ENCODE data around the gene S100Z.

S100Z gene

DNA sequence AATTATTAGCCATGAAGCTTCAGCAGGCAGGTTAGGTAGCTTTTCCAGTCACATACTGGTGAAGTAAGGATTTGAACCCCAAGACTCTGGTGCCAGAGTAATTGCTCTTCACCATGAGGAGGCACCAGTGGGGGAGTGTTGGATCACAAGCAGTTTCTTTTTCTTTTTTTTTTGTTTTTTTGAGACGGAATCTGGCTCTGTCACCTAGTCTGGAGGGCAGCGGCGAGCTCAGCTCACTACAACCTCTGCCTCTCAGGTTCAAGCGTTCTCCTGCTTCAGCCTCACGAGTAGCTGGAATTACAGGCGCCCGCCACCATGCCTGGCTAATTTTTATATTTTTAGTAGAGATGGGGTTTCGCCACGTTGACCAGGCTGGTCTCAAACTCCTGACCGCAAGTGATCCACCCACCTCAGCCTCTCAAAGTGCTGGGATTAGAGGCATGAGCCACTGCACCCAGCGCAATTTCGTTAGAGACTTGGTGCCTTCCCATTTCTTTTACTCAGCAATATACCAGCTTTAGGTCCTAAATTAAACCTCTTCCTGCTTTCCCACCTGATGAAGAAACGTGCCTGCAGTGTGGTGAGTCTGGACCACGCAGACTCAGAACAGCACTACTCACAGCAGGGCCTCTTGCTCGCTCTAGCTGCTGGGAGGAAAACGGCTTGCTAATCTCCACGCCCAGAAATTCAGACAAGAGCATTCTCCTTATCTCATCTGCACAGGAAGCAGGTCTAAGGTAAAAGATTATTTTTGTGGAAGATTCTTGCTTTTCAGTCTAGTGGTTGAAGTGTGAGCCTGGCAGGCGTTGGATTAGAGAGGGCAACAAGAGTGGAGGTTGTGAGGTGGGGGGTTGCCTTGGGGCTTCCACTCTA is at the start of gene S100Z:
Gene S100Z, plus strand, starts transcription at position 596 of the 873 bp plus-strand sequence. CDS start 25,346 bp downstream, outside the sequence.
- Mint-ChIP-seq H3K27me3 (ENCODE audit: low read depth) (no peaks in the 10 kb centered on the region), H3K4me1 (no peaks in the 10 kb centered on the region), H3K27ac (no peak within 1 kb of the TSS), H3K9me3 (no peaks in the 10 kb centered on the region), H3K4me3 (no peak within 1 kb of the TSS), H3K36me3 (ENCODE audit: low read depth) (no peaks in the 10 kb centered on the region)
- TF ChIP-seq, protein P1, sequence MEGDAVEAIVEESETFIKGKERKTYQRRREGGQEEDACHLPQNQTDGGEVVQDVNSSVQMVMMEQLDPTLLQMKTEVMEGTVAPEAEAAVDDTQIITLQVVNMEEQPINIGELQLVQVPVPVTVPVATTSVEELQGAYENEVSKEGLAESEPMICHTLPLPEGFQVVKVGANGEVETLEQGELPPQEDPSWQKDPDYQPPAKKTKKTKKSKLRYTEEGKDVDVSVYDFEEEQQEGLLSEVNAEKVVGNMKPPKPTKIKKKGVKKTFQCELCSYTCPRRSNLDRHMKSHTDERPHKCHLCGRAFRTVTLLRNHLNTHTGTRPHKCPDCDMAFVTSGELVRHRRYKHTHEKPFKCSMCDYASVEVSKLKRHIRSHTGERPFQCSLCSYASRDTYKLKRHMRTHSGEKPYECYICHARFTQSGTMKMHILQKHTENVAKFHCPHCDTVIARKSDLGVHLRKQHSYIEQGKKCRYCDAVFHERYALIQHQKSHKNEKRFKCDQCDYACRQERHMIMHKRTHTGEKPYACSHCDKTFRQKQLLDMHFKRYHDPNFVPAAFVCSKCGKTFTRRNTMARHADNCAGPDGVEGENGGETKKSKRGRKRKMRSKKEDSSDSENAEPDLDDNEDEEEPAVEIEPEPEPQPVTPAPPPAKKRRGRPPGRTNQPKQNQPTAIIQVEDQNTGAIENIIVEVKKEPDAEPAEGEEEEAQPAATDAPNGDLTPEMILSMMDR (IDR thresholded peaks at IDR 0.05; ENCODE audit: unreplicated experiment in 3 of 3), result no peak

GRCh38 chr5:76800579-76800978 is 49.2 kb upstream of the S100Z start:
- Mint-ChIP-seq H3K36me3 (ENCODE audit: low read depth) (no peaks in the 10 kb centered on the region), H3K4me1 (peaks cover 13% of the 10 kb centered on the region), H3K27me3 (ENCODE audit: low read depth) (peaks cover 4% of the 10 kb centered on the region), H3K27ac (no peak overlapping the region), H3K9me3 (no peaks in the 10 kb centered on the region), H3K4me3 (no peak overlapping the region)
- TF ChIP-seq, protein P1 (IDR thresholded peaks at IDR 0.05; ENCODE audit: unreplicated experiment in 3 of 3), result no peak

DNA sequence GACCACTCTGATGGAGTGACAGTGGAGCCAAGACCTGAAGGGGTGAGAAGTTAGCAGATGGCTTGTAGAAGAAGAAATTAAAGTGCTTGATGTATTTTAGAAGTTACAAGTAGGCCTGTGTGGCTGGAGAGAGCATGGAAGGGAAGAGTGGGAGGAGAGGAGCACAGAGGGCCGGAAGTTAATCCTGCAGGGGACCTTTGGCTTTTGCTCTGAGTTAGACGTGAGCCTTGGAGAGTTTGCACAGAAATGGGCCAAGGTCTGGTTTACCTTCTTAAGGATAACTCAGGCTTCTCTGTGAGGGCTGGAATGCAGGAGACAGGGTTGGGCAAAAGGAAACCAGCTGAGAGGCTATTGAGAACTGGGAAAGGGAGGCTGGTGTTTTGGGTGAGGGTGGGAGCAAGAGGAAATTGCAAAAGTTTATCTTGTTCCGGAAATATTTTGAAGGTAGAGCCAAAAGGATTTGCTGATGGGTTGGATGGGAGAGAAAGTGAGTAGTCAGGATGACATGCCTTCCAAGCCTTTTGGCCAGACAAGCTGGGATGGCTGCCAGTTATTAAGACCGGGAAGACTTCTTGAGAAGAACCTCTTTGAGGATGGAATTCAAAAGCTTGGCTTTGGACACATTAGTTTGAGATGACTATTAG is 48.5 kb upstream of the S100Z start:
- H3K9me3 Mint-ChIP-seq, result no peaks in the 10 kb centered on the region
- H3K4me3 Mint-ChIP-seq, result no peak overlapping the region
- H3K4me1 Mint-ChIP-seq, result peaks cover 20% of the 10 kb centered on the region
- H3K27ac Mint-ChIP-seq, result peak overlapping the region in 2 of 3 experiments; percentile 20
- H3K27me3 Mint-ChIP-seq (ENCODE audit: low read depth), result peaks cover 10% of the 10 kb centered on the region
- H3K36me3 Mint-ChIP-seq (ENCODE audit: low read depth), result no peaks in the 10 kb centered on the region
- TF ChIP-seq, protein P1 (IDR thresholded peaks at IDR 0.05; ENCODE audit: unreplicated experiment in 3 of 3), result no peak

- peaks cover 13% of the 10 kb centered on the region for H3K27me3 Mint-ChIP-seq (ENCODE audit: low read depth)
- peaks cover 23% of the 10 kb centered on the region for H3K4me1 Mint-ChIP-seq
- no peaks in the 10 kb centered on the region for H3K9me3 Mint-ChIP-seq
- H3K36me3 Mint-ChIP-seq (ENCODE audit: low read depth), result no peaks in the 10 kb centered on the region
- TF ChIP-seq, protein P1 (IDR thresholded peaks at IDR 0.05; ENCODE audit: unreplicated experiment in 3 of 3), result no peak
- H3K27ac Mint-ChIP-seq, result peak overlapping the region in 2 of 3 experiments; percentile 20
- H3K4me3 Mint-ChIP-seq, result no peak overlapping the region
These were observed 48.0 kb upstream of the S100Z start for GRCh38 chr5:76801803-76802195.

- Mint-ChIP-seq H3K9me3 (no peaks in the 10 kb centered on the region), H3K27ac (no peak overlapping the region), H3K36me3 (ENCODE audit: low read depth) (no peaks in the 10 kb centered on the region), H3K27me3 (ENCODE audit: low read depth) (peaks cover 22% of the 10 kb centered on the region), H3K4me1 (peaks cover 37% of the 10 kb centered on the region), H3K4me3 (no peak overlapping the region)
- TF ChIP-seq, protein P1 (IDR thresholded peaks at IDR 0.05; ENCODE audit: unreplicated experiment in 3 of 3), result no peak
These were observed 45.5 kb upstream of the S100Z start for GRCh38 chr5:76804266-76804665.
